Neural cell (in vitro differentiated cells): ENCODE data around the gene ALDH4A1. TPM values are rescaled to one million over a fixed set of nuclear protein-coding genes. Genes with fewer than 3 reads are reported as not detected.

ENCODE experiments used
- H2AFZ ChIP-seq: fragments of 200-600, 300-800 bp; sonication (generic), shearing (Covaris generic); 2 replicates; pipeline ENCODE4 v1.6.0; 2014; ENCODE audit warnings: low read depth, mild to moderate bottlenecking, antibody characterized with exemption, low read length, moderate library complexity
- H3F3A ChIP-seq: fragments of 200-600 bp; shearing (Covaris generic); 2 replicates; pipeline ENCODE4 v1.6.1; 2016; ENCODE audit warnings: mild to moderate bottlenecking, moderate library complexity, mixed read lengths, antibody characterized with exemption, low read length; ENCODE audit not compliant: insufficient read depth, poor library complexity, severe bottlenecking
- H3K27ac ChIP-seq: fragments of 200-600, 300-800 bp; sonication (generic), shearing (Covaris generic); 2 replicates; pipeline ENCODE4 v1.5.1; 2014; ENCODE audit warnings: mild to moderate bottlenecking, low read length, moderate library complexity
- H3K27me3 ChIP-seq: fragments of 300-800, 200-600 bp; sonication (generic), shearing (Covaris generic); 2 replicates; pipeline ENCODE4 v1.6.0; 2014; ENCODE audit warnings: mild to moderate bottlenecking, low read depth, low read length, moderate library complexity; ENCODE audit not compliant: insufficient read depth
- H3K36me3 ChIP-seq: fragments of 300-800, 200-600 bp; sonication (generic), shearing (Covaris generic); 2 replicates; pipeline ENCODE4 v1.5.1; 2014; ENCODE audit warnings: mild to moderate bottlenecking, antibody characterized with exemption, low read length, moderate library complexity; ENCODE audit not compliant: insufficient read depth
- H3K4me2 ChIP-seq: fragments of 300-800, 200-600 bp; sonication (generic), shearing (Covaris generic); 2 replicates; pipeline ENCODE4 v1.6.0; 2014; ENCODE audit warnings: mild to moderate bottlenecking, low read length
- H3K4me3 ChIP-seq: fragments of 300-800, 200-600 bp; sonication (generic), shearing (Covaris generic); 2 replicates; pipeline ENCODE4 v1.5.1; 2014; ENCODE audit warnings: mild to moderate bottlenecking, low read length, moderate library complexity
- H3K79me2 ChIP-seq: fragments of 200-600 bp; shearing (Covaris generic); replicated peaks from 2 replicates; pipeline ENCODE4 v1.6.0; 2014; ENCODE audit warnings: mild to moderate bottlenecking, low read length, moderate library complexity; ENCODE audit not compliant: insufficient read depth
- H3K9ac ChIP-seq: fragments of 300-800, 200-600 bp; sonication (generic), shearing (Covaris generic); 2 replicates; pipeline ENCODE4 v1.6.1; 2016; ENCODE audit warnings: mild to moderate bottlenecking, low read length, mixed read lengths
- H3K9me2 ChIP-seq: fragments of 200-600 bp; shearing (Covaris generic); 2 replicates; pipeline ENCODE4 v1.6.1; 2016; ENCODE audit warnings: mild to moderate bottlenecking, low read length, mixed read lengths; ENCODE audit not compliant: insufficient read depth
- H3K9me3 ChIP-seq: fragments of 200-600, 300-800 bp; sonication (generic), shearing (Covaris generic); 2 replicates; pipeline ENCODE4 v1.6.1; 2016; ENCODE audit warnings: mild to moderate bottlenecking, mixed run types, low read length, moderate library complexity, mixed read lengths
- H4K20me1 ChIP-seq: fragments of 200-600 bp; shearing (Covaris generic); 2 replicates; pipeline ENCODE4 v1.6.1; 2016; ENCODE audit warnings: mild to moderate bottlenecking, mixed run types; ENCODE audit not compliant: insufficient read depth
- EP300 ChIP-seq: fragments of 450-650 bp; conservative IDR thresholded peaks from 2 replicates; pipeline ENCODE4 v1.6.1; 2014; ENCODE audit warnings: antibody characterized with exemption, mild to moderate bottlenecking, moderate library complexity; ENCODE audit not compliant: poor library complexity, severe bottlenecking
- EZH2 ChIP-seq: fragments of 200-600, 300-800 bp; shearing (Covaris generic), sonication (generic); IDR thresholded peaks from 2 replicates; pipeline ENCODE4 v1.6.1; 2014; ENCODE audit warnings: antibody characterized with exemption, low read length, borderline replicate concordance, mild to moderate bottlenecking; ENCODE audit not compliant: insufficient read depth, poor library complexity, severe bottlenecking
- MXI1 ChIP-seq: fragments of 450-650 bp; conservative IDR thresholded peaks from 2 replicates; pipeline ENCODE4 v1.6.1; 2014; ENCODE audit warnings: antibody characterized with exemption, mild to moderate bottlenecking; ENCODE audit not compliant: poor library complexity, severe bottlenecking
- POLR2AphosphoS5 ChIP-seq: IDR thresholded peaks from 2 replicates; pipeline ENCODE4 v1.6.1; 2012
- RAD21 ChIP-seq: fragments of 450-650 bp; conservative IDR thresholded peaks from 2 replicates; pipeline ENCODE4 v1.6.1; 2014; ENCODE audit warnings: antibody characterized with exemption, mild to moderate bottlenecking, moderate library complexity
- REST ChIP-seq: IDR thresholded peaks from 2 replicates; pipeline ENCODE4 v1.6.1; 2012; ENCODE audit warnings: borderline replicate concordance
- SMC3 ChIP-seq: fragments of 450-650 bp; conservative IDR thresholded peaks from 2 replicates; pipeline ENCODE4 v1.6.1; 2014; ENCODE audit warnings: antibody characterized with exemption, mild to moderate bottlenecking, moderate library complexity; ENCODE audit not compliant: poor library complexity
- TAF1 ChIP-seq: IDR thresholded peaks from 2 replicates; pipeline ENCODE4 v1.6.1; 2012; ENCODE audit warnings: low read depth
- polyA plus RNA-seq: library from polyadenylated mRNA; depleted of rRNA; stranded (reverse); fragments of >200 nt; gene quantifications from 2 replicates; pipeline ENCODE4 v1.2.3, GENCODE V29; 2014
- TF ChIP-seq, protein P1 (sequence below): fragments of 450-650 bp; IDR thresholded peaks from 2 replicates; pipeline ENCODE4 v1.5.1; 2014; ENCODE audit warnings: antibody characterized with exemption, mild to moderate bottlenecking, moderate library complexity; ENCODE audit not compliant: poor library complexity, severe bottlenecking

The ALDH4A1 gene
- polyA plus RNA-seq, 1 donor from 2014 or later: 11.0 TPM

DNA sequence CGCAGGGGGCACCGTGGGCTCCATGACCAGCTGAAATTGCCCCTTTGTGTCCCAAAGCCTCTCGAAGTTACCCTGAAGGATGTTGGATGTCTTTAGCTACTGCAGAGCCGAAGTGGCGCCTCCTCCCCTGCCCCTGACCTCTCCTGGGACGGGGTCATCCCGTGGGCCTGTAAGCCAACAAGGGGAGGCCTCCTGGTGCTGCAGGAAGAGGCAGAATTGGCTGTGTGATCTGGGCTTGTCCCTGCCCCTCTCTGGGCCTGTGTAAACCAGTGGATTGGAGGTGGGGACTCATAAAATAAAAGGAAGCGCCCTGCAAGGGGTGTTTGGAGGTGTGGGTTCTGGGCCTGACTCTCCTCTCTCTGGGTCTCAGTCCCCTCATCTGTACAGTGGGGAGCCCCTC lies 40.8 kb downstream of the ALDH4A1 start:
- Histone ChIP-seq H3K79me2 (no peaks in the 10 kb centered on the region), H3K4me3 (no peak overlapping the region), H3K36me3 (no peaks in the 10 kb centered on the region), H4K20me1 (no peaks in the 10 kb centered on the region), H3K9me2 (no peaks in the 10 kb centered on the region), H3K9me3 (no peaks in the 10 kb centered on the region), H3K4me2 (no peak overlapping the region), H3F3A (no peaks in the 10 kb centered on the region), H2AFZ (no peak overlapping the region), H3K27ac (no peak overlapping the region), H3K9ac (no peak overlapping the region), H3K27me3 (no peaks in the 10 kb centered on the region)
- TF ChIP-seq SMC3 (no peak), TAF1 (no peak), EP300 (no peak), POLR2AphosphoS5 (no peak), REST (no peak), EZH2 (no peak)
- TF ChIP-seq, protein P1, sequence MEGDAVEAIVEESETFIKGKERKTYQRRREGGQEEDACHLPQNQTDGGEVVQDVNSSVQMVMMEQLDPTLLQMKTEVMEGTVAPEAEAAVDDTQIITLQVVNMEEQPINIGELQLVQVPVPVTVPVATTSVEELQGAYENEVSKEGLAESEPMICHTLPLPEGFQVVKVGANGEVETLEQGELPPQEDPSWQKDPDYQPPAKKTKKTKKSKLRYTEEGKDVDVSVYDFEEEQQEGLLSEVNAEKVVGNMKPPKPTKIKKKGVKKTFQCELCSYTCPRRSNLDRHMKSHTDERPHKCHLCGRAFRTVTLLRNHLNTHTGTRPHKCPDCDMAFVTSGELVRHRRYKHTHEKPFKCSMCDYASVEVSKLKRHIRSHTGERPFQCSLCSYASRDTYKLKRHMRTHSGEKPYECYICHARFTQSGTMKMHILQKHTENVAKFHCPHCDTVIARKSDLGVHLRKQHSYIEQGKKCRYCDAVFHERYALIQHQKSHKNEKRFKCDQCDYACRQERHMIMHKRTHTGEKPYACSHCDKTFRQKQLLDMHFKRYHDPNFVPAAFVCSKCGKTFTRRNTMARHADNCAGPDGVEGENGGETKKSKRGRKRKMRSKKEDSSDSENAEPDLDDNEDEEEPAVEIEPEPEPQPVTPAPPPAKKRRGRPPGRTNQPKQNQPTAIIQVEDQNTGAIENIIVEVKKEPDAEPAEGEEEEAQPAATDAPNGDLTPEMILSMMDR: no peak

GRCh38 chr1:18861082-18861481 lies 41.3 kb downstream of the ALDH4A1 start:
- Histone ChIP-seq H3K27me3 (no peaks in the 10 kb centered on the region), H3K36me3 (no peaks in the 10 kb centered on the region), H4K20me1 (no peaks in the 10 kb centered on the region), H3K79me2 (no peaks in the 10 kb centered on the region), H3K4me2 (no peak overlapping the region), H2AFZ (no peak overlapping the region), H3K9ac (no peak overlapping the region), H3K4me3 (no peak overlapping the region), H3K9me2 (no peaks in the 10 kb centered on the region), H3K9me3 (no peaks in the 10 kb centered on the region), H3K27ac (no peak overlapping the region), H3F3A (no peaks in the 10 kb centered on the region)
- TF ChIP-seq RAD21 (no peak), EZH2 (no peak), EP300 (no peak), MXI1 (no peak)
- TF ChIP-seq, protein P1: no peak
